HFF-Myc (cell line): ENCODE results near the gene ENTPD8.

Experiments used
- DNase-seq: peaks from one replicate; pipeline ENCODE4 v3.0.0-alpha.2; 2011; ENCODE audit warnings: low read depth; ENCODE audit errors: extremely low read depth
- H3K4me3 ChIP-seq: replicated peaks from 2 replicates; pipeline ENCODE4 v1.5.1; 2011; ENCODE audit warnings: low read depth, mild to moderate bottlenecking, control low read depth, low read length
- TF ChIP-seq, protein P1 (sequence below): IDR thresholded peaks from 2 replicates; pipeline ENCODE4 v1.5.1; 2012; ENCODE audit warnings: mild to moderate bottlenecking, low read depth, low read length, control low read depth; ENCODE audit errors: missing control alignments

Gene ENTPD8

DNA sequence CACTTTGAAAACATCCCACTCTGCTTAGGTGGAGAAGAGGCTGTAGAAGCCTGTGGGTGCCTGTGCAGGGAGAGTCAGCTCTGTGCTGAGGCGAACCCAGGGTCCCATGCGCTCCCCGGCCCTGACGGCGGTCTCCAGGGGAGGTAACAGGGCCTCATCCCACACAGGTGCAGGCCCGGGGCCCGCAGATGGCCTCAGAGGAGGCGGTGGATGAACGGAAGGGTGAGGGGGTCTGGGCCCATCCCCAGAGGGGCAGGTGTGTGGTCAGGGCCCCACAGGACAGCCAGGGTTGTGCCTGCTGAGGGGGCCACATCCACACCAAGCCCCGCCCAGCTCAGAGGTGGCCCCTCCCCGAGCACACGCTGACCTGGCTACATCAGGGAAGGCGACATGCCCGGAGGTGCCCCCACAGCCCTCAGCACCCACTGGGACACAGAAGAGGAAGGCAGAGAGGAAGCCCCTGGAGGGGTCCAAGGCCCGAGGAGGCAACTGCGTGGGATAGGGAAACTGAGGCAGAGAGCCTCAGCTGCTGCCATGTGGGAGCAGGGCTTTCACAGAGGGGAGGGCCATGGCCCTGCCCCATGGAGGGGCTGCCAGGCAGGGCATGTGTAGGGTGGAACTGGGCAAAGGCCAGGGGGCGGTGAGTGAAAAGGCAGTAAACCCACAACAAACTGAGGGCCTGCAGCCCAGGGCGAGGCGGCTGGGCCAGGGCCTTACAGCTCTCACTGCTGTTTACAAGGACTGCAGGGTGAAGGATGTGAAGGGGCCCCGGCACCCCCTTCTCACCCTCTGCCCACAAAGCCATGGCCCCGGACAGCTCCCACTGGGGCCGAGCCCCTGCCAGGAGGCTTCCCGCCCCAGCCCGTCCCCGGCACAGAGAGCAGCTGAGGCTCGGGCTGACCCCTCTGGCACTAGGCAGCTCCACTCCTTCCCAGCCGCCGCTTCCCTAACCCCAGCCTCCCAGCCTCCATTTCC is 47.7 kb downstream of the ENTPD8 start:
- TF ChIP-seq, protein P1, sequence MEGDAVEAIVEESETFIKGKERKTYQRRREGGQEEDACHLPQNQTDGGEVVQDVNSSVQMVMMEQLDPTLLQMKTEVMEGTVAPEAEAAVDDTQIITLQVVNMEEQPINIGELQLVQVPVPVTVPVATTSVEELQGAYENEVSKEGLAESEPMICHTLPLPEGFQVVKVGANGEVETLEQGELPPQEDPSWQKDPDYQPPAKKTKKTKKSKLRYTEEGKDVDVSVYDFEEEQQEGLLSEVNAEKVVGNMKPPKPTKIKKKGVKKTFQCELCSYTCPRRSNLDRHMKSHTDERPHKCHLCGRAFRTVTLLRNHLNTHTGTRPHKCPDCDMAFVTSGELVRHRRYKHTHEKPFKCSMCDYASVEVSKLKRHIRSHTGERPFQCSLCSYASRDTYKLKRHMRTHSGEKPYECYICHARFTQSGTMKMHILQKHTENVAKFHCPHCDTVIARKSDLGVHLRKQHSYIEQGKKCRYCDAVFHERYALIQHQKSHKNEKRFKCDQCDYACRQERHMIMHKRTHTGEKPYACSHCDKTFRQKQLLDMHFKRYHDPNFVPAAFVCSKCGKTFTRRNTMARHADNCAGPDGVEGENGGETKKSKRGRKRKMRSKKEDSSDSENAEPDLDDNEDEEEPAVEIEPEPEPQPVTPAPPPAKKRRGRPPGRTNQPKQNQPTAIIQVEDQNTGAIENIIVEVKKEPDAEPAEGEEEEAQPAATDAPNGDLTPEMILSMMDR, result no peak
- no peak for DNase-seq
- H3K4me3 ChIP-seq, result no peak overlapping the region

- DNase-seq, result no peak
- TF ChIP-seq, protein P1, result no peak
- no peak overlapping the region for H3K4me3 ChIP-seq
These were observed 48.7 kb downstream of the ENTPD8 start for GRCh38 chr9:137392232-137393007.

DNA sequence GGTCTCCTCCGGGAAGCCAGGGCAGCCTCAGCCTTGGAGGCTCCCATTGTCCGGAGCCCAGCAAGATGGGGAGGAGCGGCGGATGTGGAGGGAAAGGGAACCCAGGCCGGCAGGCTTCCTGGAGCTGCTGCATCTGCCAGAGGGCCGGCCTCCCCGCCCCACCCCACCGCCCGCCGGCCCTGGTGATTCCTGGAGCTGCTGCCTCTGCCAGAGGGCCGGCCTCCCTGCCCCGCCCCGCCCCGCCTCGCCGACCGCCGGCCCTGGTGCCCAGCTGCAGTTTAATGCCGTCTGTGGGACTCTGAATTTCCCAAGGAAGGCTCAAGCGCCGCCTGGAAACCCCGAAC is 49.8 kb downstream of the ENTPD8 start:
- DNase-seq, result no peak
- TF ChIP-seq, protein P1, result no peak
- H3K4me3 ChIP-seq, result no peak overlapping the region

- no peak overlapping the region for H3K4me3 ChIP-seq
- DNase-seq, result no peak
- TF ChIP-seq, protein P1, result no peak
These were observed 50.4 kb downstream of the ENTPD8 start for GRCh38 chr9:137390553-137391410.

DNA sequence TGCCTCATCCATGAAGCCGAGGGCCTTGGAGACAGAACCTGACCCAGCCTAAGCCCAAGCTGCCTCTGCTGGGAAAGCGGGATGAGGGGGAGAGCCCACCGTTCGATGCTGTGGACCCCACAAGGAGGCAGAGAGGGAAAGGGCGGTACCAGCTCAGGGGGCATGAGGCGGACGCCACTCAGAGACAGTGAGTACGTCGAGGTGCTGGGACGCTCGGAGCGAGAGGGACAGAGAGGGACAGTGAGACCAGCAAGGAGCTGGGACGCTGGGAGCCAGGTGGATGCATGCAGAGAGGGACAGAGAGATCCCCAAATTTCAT is 51.8 kb downstream of the ENTPD8 start:
- H3K4me3 ChIP-seq, result no peak overlapping the region
- TF ChIP-seq, protein P1, result no peak
- no peak for DNase-seq

GRCh38 chr9:137388589-137389427 is 52.3 kb downstream of the ENTPD8 start:
- TF ChIP-seq, protein P1, result no peak
- no peak for DNase-seq
- H3K4me3 ChIP-seq, result no peak overlapping the region
